NCI-H2107 treated with DMSO at 0.1 percent for 48 hours (cell line): ENCODE measurements around the gene RUNDC3A.
"Not testable (repeated sequence)": the region's sequence is repeated elsewhere in the genome, so short reads cannot be mapped to it uniquely, and the experiment has no call there.

ENCODE experiments used
- DNase-seq: peaks from one replicate; lab custom pipeline; 2025; ENCODE audit not compliant: unreplicated experiment; lab: John Stamatoyannopoulos, UW

Gene RUNDC3A

DNA sequence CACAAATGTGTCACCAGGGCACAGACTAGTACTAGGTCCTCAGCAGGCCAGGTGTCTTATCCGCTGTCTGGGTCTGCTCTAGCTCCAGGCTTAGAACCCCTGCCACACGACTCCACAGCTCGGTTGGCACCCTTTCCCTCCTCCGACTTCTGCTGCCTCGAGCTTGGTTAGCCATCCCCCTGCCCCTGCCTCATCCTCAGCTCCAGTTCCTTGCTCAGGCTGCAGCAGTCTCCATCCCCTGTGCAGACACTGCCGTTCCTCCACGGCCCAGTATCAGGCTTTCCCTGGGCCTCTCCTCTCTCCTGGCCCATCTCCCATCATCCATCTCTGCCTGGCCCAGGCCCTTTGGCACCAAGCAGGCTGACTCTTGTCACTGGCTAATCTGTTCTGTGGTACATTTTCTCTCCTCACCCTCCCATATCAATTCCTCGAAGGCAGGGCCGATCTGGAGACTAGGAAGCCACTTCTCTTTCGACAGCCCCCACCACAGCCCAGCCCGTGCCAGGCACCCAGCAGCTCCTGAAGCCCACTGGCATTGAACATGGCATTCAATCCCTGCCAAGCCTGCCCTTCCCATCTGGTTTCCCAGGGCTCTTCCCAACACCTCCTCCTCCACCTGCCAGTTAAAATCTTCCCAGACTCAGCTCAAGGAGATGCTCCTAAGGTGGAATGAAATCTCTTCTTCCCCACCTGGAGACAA, 35.3 kb downstream of the RUNDC3A start:
- no peak for DNase-seq

GRCh38 chr17:44344939-44345453, 36.6 kb downstream of the RUNDC3A start, which contains the start of gene GRN:
GRN (plus strand) TSS chr17:44345302; CDS start chr17:44349165, 3,863 bp downstream.
- DNase-seq = peak; percentile 96

DNA sequence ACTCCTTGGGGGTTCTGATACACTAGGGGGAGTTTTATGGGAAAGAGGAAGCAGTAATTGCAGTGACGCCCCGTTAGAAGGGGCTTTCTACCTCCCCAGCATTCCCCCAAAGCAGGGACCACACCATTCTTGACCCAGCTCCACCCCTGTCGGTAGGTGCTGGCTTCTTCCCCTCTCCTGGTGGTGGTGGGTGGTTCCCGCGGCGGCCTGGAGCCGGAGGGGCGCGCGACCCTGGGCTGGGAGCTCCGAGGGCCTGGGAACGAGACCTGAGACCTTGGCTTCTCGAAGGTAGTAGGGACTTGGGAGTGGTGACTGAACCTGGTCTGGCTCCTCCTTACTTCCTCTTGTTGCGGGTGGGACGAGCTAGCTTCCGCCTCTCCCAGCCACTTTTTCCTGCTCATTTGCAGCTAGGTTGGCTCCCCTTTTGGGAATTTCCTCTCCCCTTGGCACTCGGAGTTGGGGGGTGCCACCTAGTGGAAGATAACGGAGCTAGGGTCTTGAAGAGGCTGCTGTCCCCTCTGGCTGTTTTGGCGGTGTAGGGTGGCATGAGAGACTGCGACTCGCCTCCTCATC, 37.1 kb downstream of the RUNDC3A start:
- DNase-seq = peak; percentile 61

DNA sequence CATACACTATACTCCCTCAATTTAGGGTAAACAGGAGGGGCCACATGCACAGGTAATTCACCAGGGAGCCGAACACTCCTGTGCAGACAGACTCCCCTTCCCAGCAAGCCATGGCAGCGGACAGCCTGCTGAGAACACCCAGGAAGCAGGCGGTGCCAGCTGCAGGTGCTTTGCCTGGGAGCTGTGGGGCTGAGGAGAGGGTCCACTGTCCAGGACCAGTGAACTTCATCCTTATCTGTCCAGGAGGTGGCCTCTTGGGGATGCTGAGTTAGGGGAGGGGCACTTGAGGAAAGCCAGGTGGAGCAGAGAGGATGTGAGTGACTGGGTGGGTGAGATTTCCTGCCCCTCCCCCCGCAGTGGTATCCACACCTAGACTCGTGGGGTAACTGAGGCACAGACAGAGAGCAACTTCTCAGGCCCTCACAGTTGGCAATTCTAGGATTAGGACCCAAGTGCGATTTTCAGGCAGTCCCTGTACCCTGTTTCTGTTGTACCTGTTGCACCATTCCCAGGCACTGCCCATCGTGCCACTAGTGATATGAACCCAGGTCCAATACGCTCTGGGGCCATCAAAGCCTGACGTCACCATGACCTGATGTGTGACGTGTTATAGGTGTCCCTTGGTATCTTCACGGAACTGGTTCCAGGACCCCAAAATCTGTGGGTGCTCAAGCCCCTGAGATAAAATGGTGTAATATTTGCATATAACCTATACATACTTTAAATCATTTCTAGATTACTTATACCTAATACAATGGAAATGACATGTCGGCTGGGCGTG, 37.9 kb downstream of the RUNDC3A start:
- DNase-seq = no peak

- not testable (repeated sequence) for DNase-seq
These were observed 39.0 kb downstream of the RUNDC3A start for GRCh38 chr17:44347206-44348055.

DNA sequence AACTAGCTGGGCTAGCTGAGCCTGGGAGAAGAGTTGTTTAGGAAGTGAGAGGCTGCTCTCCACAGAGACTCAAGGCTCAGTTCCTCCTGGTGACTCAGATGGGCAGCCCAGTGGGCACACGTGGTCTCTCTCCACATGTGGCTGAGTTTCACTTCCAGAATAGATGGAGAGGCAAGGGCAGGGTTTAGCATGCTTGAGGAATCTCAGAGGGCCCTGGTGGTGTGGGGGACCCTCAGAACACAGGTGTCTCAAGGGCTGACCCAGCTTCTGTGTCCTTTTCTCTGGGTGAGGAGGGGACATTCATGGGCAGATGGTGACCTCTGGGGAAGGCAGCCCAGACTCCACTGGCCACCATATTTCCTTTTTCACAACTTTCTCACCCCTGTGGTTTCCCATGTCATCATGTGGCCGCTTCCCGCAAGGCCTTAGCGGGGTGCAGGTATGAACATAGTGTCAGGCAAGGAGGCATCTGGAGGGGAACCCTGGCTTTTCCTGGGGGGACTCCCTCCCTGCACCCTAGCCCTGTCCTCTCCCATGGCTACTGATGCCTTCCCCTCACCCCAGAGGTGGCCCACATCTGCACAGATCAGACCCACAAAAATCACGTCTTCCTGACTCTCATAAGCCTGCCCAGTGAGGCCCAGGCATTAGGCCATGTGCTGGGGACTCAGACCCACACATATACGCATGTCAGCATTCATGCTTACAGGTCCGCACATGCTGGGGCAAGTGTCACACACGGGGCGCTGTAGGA, 40.0 kb downstream of the RUNDC3A start:
- no peak for DNase-seq

DNA sequence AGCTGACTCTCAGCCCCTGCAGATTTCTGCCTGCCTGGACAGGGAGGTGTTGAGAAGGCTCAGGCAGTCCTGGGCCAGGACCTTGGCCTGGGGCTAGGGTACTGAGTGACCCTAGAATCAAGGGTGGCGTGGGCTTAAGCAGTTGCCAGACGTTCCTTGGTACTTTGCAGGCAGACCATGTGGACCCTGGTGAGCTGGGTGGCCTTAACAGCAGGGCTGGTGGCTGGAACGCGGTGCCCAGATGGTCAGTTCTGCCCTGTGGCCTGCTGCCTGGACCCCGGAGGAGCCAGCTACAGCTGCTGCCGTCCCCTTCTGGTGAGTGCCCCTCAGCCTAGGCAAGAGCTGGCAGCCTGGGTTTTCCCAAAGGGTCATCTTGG, 40.6 kb downstream of the RUNDC3A start:
- DNase-seq = no peak

DNA sequence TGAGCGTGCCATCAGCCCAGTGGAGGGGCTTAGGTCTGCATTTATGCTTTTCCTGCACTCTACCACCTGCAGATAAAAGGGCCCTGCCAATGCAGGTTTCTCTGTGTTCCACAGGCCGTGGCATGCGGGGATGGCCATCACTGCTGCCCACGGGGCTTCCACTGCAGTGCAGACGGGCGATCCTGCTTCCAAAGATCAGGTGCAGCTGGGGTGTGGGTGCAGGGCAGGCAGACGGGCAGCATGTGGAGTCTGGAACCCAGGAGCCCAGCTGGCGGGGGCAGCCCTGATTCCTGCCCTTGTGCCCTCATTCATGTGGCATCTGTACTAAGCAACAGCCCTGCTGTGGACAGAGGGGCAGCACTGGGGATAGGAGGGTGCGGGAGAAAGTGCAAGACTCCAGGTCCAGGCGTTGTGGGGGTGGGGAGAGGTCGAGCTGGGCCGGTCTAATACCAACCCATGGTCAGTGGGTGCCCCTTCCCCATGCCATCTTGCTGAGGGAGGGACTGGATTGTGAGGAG, 41.2 kb downstream of the RUNDC3A start:
- no peak for DNase-seq

DNA sequence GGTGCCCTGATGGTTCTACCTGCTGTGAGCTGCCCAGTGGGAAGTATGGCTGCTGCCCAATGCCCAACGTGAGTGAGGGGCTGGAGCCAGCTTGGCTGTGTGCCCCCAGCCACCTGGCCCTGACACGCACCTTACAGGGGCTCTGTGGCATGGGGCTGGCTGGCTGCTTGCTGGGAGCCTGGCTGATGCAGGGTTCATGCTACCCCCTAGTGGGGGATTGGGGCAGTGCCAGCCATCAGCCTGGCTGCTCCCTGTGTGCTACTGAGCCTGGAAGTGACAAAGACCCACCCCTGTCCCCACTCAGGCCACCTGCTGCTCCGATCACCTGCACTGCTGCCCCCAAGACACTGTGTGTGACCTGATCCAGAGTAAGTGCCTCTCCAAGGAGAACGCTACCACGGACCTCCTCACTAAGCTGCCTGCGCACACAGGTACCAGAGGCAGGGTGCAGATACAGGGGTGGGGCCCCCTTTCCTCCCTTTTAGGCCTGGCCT, 42.4 kb downstream of the RUNDC3A start:
- DNase-seq = no peak

GRCh38 chr17:44351464-44351863, 43.1 kb downstream of the RUNDC3A start:
- DNase-seq = no peak

GRCh38 chr17:44351961-44352827, 43.8 kb downstream of the RUNDC3A start:
- no peak for DNase-seq

- DNase-seq = no peak
These were observed 44.6 kb downstream of the RUNDC3A start for GRCh38 chr17:44352828-44353671.

GRCh38 chr17:44353672-44354331, 45.4 kb downstream of the RUNDC3A start:
- DNase-seq = no peak

DNA sequence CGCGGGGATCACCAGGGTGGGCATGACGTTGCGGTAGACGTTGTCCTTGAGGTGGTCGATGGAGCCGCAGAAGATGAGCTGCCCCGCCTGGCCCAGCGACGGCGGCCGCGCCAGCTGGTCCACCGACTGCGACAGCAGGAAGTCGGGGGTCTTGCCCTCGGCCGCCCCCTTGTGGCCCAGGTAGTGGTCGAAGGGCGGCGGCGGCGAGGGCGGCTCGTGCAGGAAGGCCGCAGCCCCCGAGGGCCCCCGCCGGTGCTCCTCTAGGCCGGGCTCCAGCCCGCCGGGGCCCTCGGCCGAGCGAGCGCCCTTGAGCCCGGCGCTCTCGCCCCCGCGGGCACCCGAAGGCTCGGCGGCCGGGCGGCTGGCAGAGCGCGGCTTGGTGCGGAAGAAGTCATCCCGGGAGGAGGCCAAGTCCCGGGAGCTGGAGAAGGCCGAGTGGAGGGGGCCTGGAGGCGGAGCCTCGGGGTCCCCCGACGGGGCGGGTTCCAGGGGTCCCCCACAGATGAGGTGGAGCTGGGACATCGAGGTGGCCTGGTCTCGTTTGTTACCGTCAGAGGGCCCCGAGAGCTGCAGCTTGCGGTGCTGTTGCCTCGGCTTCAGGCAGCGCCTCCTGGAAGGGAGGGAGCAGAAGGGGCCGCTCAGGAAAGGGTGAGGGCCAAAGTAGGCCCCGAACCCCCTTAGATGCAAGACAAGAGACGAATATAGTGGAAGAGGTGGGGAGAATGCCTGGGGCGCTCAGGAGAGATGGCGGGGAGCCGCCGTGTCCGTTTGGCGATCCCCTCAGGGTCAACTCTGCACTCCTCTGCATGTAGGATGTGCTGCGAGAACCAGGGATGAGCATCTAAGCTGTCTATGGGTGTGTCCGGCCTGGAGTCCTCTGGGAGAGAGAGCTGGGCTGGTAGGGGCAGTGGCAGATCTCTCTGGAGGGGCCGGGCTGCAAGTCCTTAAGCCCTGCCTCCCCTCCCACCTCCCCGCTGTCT, 46.5 kb downstream of the RUNDC3A start:
- no peak for DNase-seq

DNA sequence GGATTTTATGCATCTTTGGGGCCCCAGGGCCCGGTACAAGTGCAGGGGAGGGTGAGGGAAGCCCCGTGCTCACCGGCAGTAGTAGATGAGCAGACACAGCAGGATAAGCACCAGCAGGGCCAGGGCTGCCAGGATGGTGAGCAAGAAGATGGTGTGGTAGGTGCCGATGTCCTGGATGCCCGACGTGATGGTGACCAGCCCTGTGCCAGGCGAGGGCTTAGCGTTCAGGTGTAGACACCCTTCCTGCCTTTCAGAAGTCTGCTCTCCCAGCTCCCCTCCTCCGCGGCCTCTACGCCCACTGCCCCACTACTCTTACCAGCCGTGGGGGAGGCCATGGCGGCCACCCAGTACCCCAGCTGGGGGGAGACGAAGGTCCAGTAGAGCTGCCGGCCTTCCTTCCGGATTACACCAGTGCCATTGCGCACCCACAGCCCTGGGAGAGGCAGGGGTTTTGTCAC, 47.3 kb downstream of the RUNDC3A start:
- no peak for DNase-seq

DNA sequence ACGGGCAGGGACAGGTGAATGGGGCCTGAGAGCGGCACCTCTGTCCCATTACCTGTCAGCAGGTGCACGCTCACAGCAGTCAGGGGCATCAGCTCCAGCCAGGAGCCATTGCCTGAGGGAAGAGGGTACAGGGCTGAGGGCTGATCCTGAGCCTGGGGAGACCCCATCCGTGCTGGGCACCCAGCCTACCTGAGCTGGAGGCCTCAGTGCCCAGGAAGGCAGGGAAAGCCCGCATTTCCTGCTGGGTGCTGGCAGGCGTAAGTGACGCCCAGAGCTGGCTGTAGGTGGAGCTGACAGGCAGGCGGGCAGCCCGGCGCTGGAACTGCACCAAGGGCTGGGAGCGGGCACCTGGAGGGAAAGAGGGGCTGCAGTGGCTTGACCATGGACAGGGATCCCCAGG, 47.8 kb downstream of the RUNDC3A start:
- DNase-seq = no peak
